ENCODE results near the gene MAP3K9.

Gene MAP3K9

DNA sequence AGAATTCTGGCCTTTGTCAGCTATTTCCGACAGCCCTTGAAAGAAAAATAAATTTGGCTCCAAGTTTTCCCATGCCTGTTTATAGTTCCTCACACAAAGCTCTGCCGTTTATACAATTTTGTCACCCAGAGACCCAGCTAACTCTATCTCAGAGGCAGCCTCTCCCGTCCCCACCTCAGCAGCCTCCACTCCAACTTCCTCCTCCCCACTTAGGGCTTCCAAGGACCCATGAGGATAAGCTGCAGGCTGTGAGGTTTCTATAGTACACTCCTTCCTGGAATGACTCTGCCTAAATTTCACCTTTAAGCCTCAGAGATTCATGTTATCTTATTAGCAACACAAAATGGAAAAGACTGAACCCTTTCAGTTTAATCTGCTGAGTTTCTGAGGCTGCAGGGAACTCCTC is 95.8 kb downstream of the MAP3K9 start:
- no peaks in the 10 kb centered on the region for H3K36me3 ChIP-seq (ENCODE audit: insufficient read depth, low read length)
- H3K4me1 ChIP-seq (ENCODE audit: insufficient read depth, low read length, poor library complexity, severe bottlenecking): no peaks in the 10 kb centered on the region
- no peaks in the 10 kb centered on the region for H3K27me3 ChIP-seq (ENCODE audit: insufficient read depth, low read length, poor library complexity, severe bottlenecking)
- no peaks in the 10 kb centered on the region for H4K20me1 ChIP-seq (ENCODE audit: insufficient read depth, low read length, poor library complexity, severe bottlenecking)
- H3K4me3 ChIP-seq (ENCODE audit: low read length, poor library complexity, severe bottlenecking): no peak overlapping the region
- H2AFZ ChIP-seq (ENCODE audit: low read length): peak overlapping the region; percentile 57; the same call in 1 of the 2 replicates
- H3K4me2 ChIP-seq (ENCODE audit: low read depth, low read length, poor library complexity, severe bottlenecking): no peak overlapping the region
- H3K9me2 ChIP-seq (replicated peaks; ENCODE audit: low read depth, low read length): no peaks in the 10 kb centered on the region
- no peaks in the 10 kb centered on the region for H3F3A ChIP-seq (ENCODE audit: low read depth)
- H3K79me2 ChIP-seq (ENCODE audit: insufficient read depth, low read length): no peaks in the 10 kb centered on the region
- H3K9ac ChIP-seq (ENCODE audit: low read depth, low read length, poor library complexity, severe bottlenecking): no peak overlapping the region
- no peaks in the 10 kb centered on the region for H3K9me3 ChIP-seq (ENCODE audit: insufficient read depth, low read depth, low read length)
- no peak for TF ChIP-seq EZH2phosphoT487 (IDR thresholded peaks at IDR 0.05; ENCODE audit: borderline replicate concordance)
- TF ChIP-seq CTCF (conservative IDR thresholded peaks at IDR 0.05; ENCODE audit: low read length): no peak

DNA sequence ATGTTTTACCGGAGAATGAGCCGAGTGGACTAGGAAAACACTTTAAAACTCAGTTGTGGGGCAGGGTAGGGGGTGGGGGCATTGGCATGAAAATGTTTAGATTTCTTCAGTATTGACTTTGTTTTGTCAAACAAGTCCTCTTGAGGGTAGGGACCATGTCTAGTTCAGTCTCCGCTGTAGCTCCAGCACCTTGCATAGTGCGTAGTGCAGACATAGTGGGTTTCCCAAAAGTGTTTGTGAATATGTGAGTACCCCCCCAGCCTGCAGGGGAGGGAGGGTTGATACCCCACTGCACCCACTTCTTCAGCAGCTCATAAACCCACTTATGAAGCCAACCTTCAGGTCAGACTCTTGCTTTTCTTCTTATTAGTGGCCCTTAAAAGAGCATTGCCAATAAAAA is 96.2 kb downstream of the MAP3K9 start:
- H3K4me3 ChIP-seq (ENCODE audit: low read length, poor library complexity, severe bottlenecking): no peak overlapping the region
- H3K9me3 ChIP-seq (ENCODE audit: insufficient read depth, low read depth, low read length): no peaks in the 10 kb centered on the region
- H3K79me2 ChIP-seq (ENCODE audit: insufficient read depth, low read length): no peaks in the 10 kb centered on the region
- TF ChIP-seq CTCF (conservative IDR thresholded peaks at IDR 0.05; ENCODE audit: low read length) (no peak), EZH2phosphoT487 (IDR thresholded peaks at IDR 0.05; ENCODE audit: borderline replicate concordance) (no peak)
- H3F3A ChIP-seq (ENCODE audit: low read depth): no peaks in the 10 kb centered on the region
- no peak overlapping the region for H3K4me2 ChIP-seq (ENCODE audit: low read depth, low read length, poor library complexity, severe bottlenecking)
- no peaks in the 10 kb centered on the region for H3K27me3 ChIP-seq (ENCODE audit: insufficient read depth, low read length, poor library complexity, severe bottlenecking)
- no peaks in the 10 kb centered on the region for H3K4me1 ChIP-seq (ENCODE audit: insufficient read depth, low read length, poor library complexity, severe bottlenecking)
- no peak overlapping the region for H3K9ac ChIP-seq (ENCODE audit: low read depth, low read length, poor library complexity, severe bottlenecking)
- no peak overlapping the region for H2AFZ ChIP-seq (ENCODE audit: low read length)
- H4K20me1 ChIP-seq (ENCODE audit: insufficient read depth, low read length, poor library complexity, severe bottlenecking): no peaks in the 10 kb centered on the region
- H3K36me3 ChIP-seq (ENCODE audit: insufficient read depth, low read length): no peaks in the 10 kb centered on the region
- H3K9me2 ChIP-seq (replicated peaks; ENCODE audit: low read depth, low read length): no peaks in the 10 kb centered on the region

- Histone ChIP-seq H2AFZ (ENCODE audit: low read length) (no peak overlapping the region), H3K9ac (ENCODE audit: low read depth, low read length, poor library complexity, severe bottlenecking) (no peak overlapping the region), H3K9me2 (replicated peaks; ENCODE audit: low read depth, low read length) (no peaks in the 10 kb centered on the region), H3K79me2 (ENCODE audit: insufficient read depth, low read length) (no peaks in the 10 kb centered on the region), H3K4me3 (ENCODE audit: low read length, poor library complexity, severe bottlenecking) (no peak overlapping the region), H3K36me3 (ENCODE audit: insufficient read depth, low read length) (no peaks in the 10 kb centered on the region), H3K27me3 (ENCODE audit: insufficient read depth, low read length, poor library complexity, severe bottlenecking) (no peaks in the 10 kb centered on the region), H4K20me1 (ENCODE audit: insufficient read depth, low read length, poor library complexity, severe bottlenecking) (no peaks in the 10 kb centered on the region), H3K4me1 (ENCODE audit: insufficient read depth, low read length, poor library complexity, severe bottlenecking) (no peaks in the 10 kb centered on the region), H3K9me3 (ENCODE audit: insufficient read depth, low read depth, low read length) (no peaks in the 10 kb centered on the region), H3K4me2 (ENCODE audit: low read depth, low read length, poor library complexity, severe bottlenecking) (no peak overlapping the region), H3F3A (ENCODE audit: low read depth) (no peaks in the 10 kb centered on the region)
- TF ChIP-seq EZH2phosphoT487 (IDR thresholded peaks at IDR 0.05; ENCODE audit: borderline replicate concordance) (no peak), CTCF (conservative IDR thresholded peaks at IDR 0.05; ENCODE audit: low read length) (no peak)
Observed at GRCh38 chr14:70711451-70711850, 97.9 kb downstream of the MAP3K9 start.

Data from Loucy (cell line).